Bronchial epithelial cell (primary cell): ENCODE measurements around the gene SLC22A5. TPM values are rescaled to one million over a fixed set of nuclear protein-coding genes. Genes with fewer than 3 reads are reported as not detected.
"Not testable (repeated sequence)": the region's sequence is repeated elsewhere in the genome, so short reads cannot be mapped to it uniquely, and the experiment has no call there.

Experiments used
- DNase-seq: peaks from one replicate; pipeline ENCODE4 v3.0.0-alpha.2; 2010; ENCODE audit warnings: low read depth
- FAIRE-seq: peaks from 2 replicates; lab custom pipeline; 2011; peaks lifted over from hg19 to GRCh38; lab: Jason Lieb, UNC
- H3K27me3 ChIP-seq: 2 replicates; pipeline ENCODE4 v1.5.1; 2011; ENCODE audit warnings: low read length; ENCODE audit not compliant: control insufficient read depth, insufficient read depth
- H3K36me3 ChIP-seq: 2 replicates; pipeline ENCODE4 v1.5.1; 2011; ENCODE audit warnings: low read length; ENCODE audit not compliant: control insufficient read depth, insufficient read depth
- H3K4me3 ChIP-seq: 2 replicates; pipeline ENCODE4 v1.5.1; 2011; ENCODE audit warnings: mild to moderate bottlenecking, low read depth, low read length, control low read depth
- CTCF ChIP-seq: IDR thresholded peaks from 2 replicates; pipeline ENCODE4 v1.5.1; 2011; ENCODE audit warnings: mild to moderate bottlenecking, moderate library complexity, low read length, control low read depth, inconsistent platforms; ENCODE audit not compliant: insufficient read depth, severe bottlenecking
- total RNA-seq: library from RNA; depleted of rRNA; stranded (reverse); fragments of >200 nt; gene quantifications from 2 replicates; pipeline ENCODE4 v1.2.1, GENCODE V29; 2014

Gene SLC22A5
- total RNA-seq, 1 donor from 2014 or later = 7.1 TPM

GRCh38 chr5:132411304-132412013 lies 41.9 kb downstream of the SLC22A5 start:
- Histone ChIP-seq H3K27me3 (no peaks in the 10 kb centered on the region), H3K4me3 (peak overlapping the region; percentile 54), H3K36me3 (no peaks in the 10 kb centered on the region)
- DNase-seq = no peak
- TF ChIP-seq CTCF = no peak
- no peak for FAIRE-seq

- H3K36me3 ChIP-seq = no peaks in the 10 kb centered on the region
- no peaks in the 10 kb centered on the region for H3K27me3 ChIP-seq
- TF ChIP-seq CTCF = no peak
- no peak for DNase-seq
- H3K4me3 ChIP-seq = no peak overlapping the region
- FAIRE-seq = no peak
Measured at GRCh38 chr5:132413567-132413966, 44.1 kb downstream of the SLC22A5 start.

GRCh38 chr5:132414634-132415378 lies 45.3 kb downstream of the SLC22A5 start:
- FAIRE-seq (no peak), DNase-seq (peak; percentile 96)
- no peak for TF ChIP-seq CTCF
- Histone ChIP-seq H3K36me3 (no peaks in the 10 kb centered on the region), H3K4me3 (no peak overlapping the region), H3K27me3 (no peaks in the 10 kb centered on the region)

GRCh38 chr5:132415516-132415915 lies 46.0 kb downstream of the SLC22A5 start:
- H3K36me3 ChIP-seq, H3K4me3 ChIP-seq, FAIRE-seq, H3K27me3 ChIP-seq, DNase-seq: not testable (repeated sequence)

- FAIRE-seq (no peak), DNase-seq (no peak)
- H3K27me3 ChIP-seq = no peaks in the 10 kb centered on the region
- no peaks in the 10 kb centered on the region for H3K36me3 ChIP-seq
- no peak overlapping the region for H3K4me3 ChIP-seq
- no peak for TF ChIP-seq CTCF
Measured at GRCh38 chr5:132416306-132417009, 46.9 kb downstream of the SLC22A5 start.

- no peak for TF ChIP-seq CTCF
- DNase-seq = no peak
- no peaks in the 10 kb centered on the region for H3K36me3 ChIP-seq
- H3K4me3 ChIP-seq = no peak overlapping the region
- no peaks in the 10 kb centered on the region for H3K27me3 ChIP-seq
- no peak for FAIRE-seq
Measured at GRCh38 chr5:132417010-132417439, 47.5 kb downstream of the SLC22A5 start.
